Gastrocnemius medialis (tissue), 4 donors: Measurements from ENCODE around the gene KLHDC8B. TPM values are rescaled to one million over a fixed set of nuclear protein-coding genes. Genes with fewer than 3 reads are reported as not detected.

ENCODE experiments used
- ATAC-seq, 2 donors: fragments of 150-250 bp; one replicate each; pipeline ENCODE4 v1.9.1; 2016
- DNase-seq, 2 donors: peaks; one replicate each; pipeline ENCODE4 v3.0.0-alpha.2; 2019
- H3K27ac ChIP-seq, 4 donors: fragments of 200-600 bp; sonication (generic); 1 replicate in 1 of 4; 2 replicates in 3 of 4; pipeline ENCODE4 v1.5.1; 2016 to 2018; ENCODE audit warnings: mild to moderate bottlenecking in 2 of 4, moderate library complexity in 1 of 4
- H3K27me3 ChIP-seq, 3 donors: fragments of 200-600 bp; sonication (generic) in 2 of 3; 1 replicate in 1 of 3; 2 replicates in 2 of 3; pipeline versions ENCODE4 v1.5.1 to v1.6.0; 2016 to 2019; ENCODE audit warnings: mild to moderate bottlenecking in 1 of 3, moderate library complexity in 1 of 3
- H3K36me3 ChIP-seq, 2 donors: fragments of 200-600 bp; sonication (generic) in 1 of 2; one replicate each; pipeline ENCODE4 v1.5.1; 2017 to 2018
- H3K4me1 ChIP-seq, 2 donors: fragments of 200-600 bp; sonication (generic) in 1 of 2; one replicate each; pipeline ENCODE4 v1.5.1; 2016 to 2017; ENCODE audit warnings: mild to moderate bottlenecking in 2 of 2
- H3K4me3 ChIP-seq, 4 donors: fragments of 200-600 bp; sonication (generic) in 3 of 4; 1 replicate in 1 of 4; 2 replicates in 3 of 4; pipeline ENCODE4 v1.5.1; 2016 to 2019; ENCODE audit warnings: mild to moderate bottlenecking in 2 of 4
- H3K9me3 ChIP-seq, 3 donors: fragments of 200-600 bp; sonication (generic) in 2 of 3; 1 replicate in 1 of 3; 2 replicates in 2 of 3; pipeline ENCODE4 v1.5.1; 2016 to 2019
- POLR2A ChIP-seq, 2 donors: fragments of 450-650 bp; IDR thresholded peaks; one replicate each; pipeline ENCODE4 v1.6.1; 2017; ENCODE audit warnings: antibody characterized with exemption in 2 of 2, mild to moderate bottlenecking in 2 of 2, moderate library complexity in 2 of 2
- in situ Hi-C, 4 donors: fragments of 200-750 bp; cut with MboI; loops; one replicate each; pipeline versions ENCODE4 v1.15.0 to v1.8.0; 2017; ENCODE audit warnings: low sequenced_read_pairs in 4 of 4
- intact Hi-C: fragments of 100-400 bp; cut with DNase I; formaldehyde crosslinking; loops from one replicate; pipeline ENCODE4 v1.15.1; 2023; ENCODE audit warnings: low total_unique reads
- total RNA-seq, 4 donors: library from RNA; depleted of rRNA; stranded (reverse); fragments of >200 nt; gene quantifications; one replicate each; pipeline versions ENCODE4 v1.1.0 to v1.2.3, GENCODE V29; 2016
- TF ChIP-seq, protein P1 (sequence below), 5 experiments: fragments of 450-650 bp in 3 of 5; fragments of 200-600 bp in 2 of 5; sonication (generic) in 2 of 5; IDR thresholded peaks in 4 of 5; conservative IDR thresholded peaks in 1 of 5; 1 replicate in 4 of 5; 2 replicates in 1 of 5; pipeline ENCODE4 v1.5.1; 2016 to 2019; ENCODE audit warnings: antibody characterized with exemption in 5 of 5, mild to moderate bottlenecking in 3 of 5, moderate library complexity in 3 of 5

Gene KLHDC8B
- total RNA-seq, result 10 to 100 TPM; 15.8 to 35.8 (median 26.0) TPM

DNA sequence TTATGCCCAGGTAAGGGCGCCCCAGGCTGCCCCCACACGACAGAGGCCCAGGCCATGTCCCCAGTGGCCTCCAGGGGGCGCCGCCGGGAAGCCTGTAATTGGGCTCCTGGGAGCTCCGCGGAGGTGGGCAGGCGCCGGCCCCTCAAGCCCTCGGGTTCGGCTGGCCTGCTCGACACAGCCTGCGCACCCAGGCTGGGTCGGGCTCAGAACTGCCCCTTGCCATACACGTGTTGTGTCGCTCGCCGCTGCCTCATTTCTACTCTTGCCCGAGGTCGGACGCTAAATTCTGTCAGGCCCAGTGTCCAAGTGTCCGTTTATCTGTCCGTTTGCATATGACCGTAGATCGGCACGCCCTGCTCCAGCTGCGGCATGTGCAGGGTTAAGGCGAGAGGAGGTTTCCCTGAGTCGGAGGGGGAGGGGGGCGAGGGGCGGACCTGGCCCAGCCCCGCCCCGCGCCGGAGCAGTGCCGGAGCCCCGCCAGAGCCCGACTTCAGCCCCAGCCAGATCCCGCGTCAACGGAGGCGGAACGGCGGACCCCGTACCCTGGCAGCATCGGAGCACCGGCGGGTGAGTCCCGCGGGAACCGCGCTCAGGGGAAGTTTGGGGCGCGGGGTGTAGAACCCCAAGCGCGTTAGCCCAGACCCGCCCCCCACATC lies at the start of gene KLHDC8B:
Gene KLHDC8B (plus strand): TSS at position 480 of the 656 bp plus-strand sequence. CDS start 1,172 bp downstream, outside the sequence.
- peaks cover 40 to 41% of the 10 kb centered on the region in 2 donors for H3K4me1 ChIP-seq
- in situ Hi-C loops, result loop anchor here in 1 of 4 donors (10.0 kb wide), 1 partner anchor 104 kb away; the partner anchor contains the start of gene C3orf62
- intact Hi-C loops, result loop anchor here (1.0 to 2.0 kb wide), 5 partner anchors 38 to 278 kb away; partner anchors contain the start of genes LAMB2 and USP4

GRCh38 chr3:49122022-49122421 lies 49.4 kb upstream of the KLHDC8B start:
- H3K4me1 ChIP-seq, result peaks cover 16 to 17% of the 10 kb centered on the region in 2 donors
- intact Hi-C loops, result no loop called here
- no peaks in the 10 kb centered on the region for H3K9me3 ChIP-seq
- peak overlapping the region in 1 of 4 donors; percentile 99 for H3K27ac ChIP-seq
- DNase-seq (no peak), ATAC-seq (no peak)
- peaks cover 2 to 78% of the 10 kb centered on the region in 2 donors for H3K36me3 ChIP-seq
- no peaks in the 10 kb centered on the region for H3K27me3 ChIP-seq
- in situ Hi-C loops, result no loop called here
- H3K4me3 ChIP-seq, result no peak overlapping the region
- TF ChIP-seq, protein P1, sequence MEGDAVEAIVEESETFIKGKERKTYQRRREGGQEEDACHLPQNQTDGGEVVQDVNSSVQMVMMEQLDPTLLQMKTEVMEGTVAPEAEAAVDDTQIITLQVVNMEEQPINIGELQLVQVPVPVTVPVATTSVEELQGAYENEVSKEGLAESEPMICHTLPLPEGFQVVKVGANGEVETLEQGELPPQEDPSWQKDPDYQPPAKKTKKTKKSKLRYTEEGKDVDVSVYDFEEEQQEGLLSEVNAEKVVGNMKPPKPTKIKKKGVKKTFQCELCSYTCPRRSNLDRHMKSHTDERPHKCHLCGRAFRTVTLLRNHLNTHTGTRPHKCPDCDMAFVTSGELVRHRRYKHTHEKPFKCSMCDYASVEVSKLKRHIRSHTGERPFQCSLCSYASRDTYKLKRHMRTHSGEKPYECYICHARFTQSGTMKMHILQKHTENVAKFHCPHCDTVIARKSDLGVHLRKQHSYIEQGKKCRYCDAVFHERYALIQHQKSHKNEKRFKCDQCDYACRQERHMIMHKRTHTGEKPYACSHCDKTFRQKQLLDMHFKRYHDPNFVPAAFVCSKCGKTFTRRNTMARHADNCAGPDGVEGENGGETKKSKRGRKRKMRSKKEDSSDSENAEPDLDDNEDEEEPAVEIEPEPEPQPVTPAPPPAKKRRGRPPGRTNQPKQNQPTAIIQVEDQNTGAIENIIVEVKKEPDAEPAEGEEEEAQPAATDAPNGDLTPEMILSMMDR (IDR thresholded peaks at IDR 0.05 in 4 of 5, conservative IDR thresholded peaks at IDR 0.05 in 1 of 5), result no peak
- no peak for TF ChIP-seq POLR2A (IDR thresholded peaks at IDR 0.05)

More for the DNA sequence above, at the start of gene KLHDC8B:
- Histone ChIP-seq H3K4me3 (peak within 1 kb of the TSS; percentile 59 to 90 (median 82)), H3K36me3 (peaks cover 0 to 25% of the 10 kb centered on the region in 2 donors), H3K27me3 (no peaks in the 10 kb centered on the region), H3K9me3 (no peaks in the 10 kb centered on the region), H3K27ac (peak within 1 kb of the TSS; percentile 81 to 90 (median 88))
- peak; percentile 67 to 82 for DNase-seq
- ATAC-seq, result peak; percentile 80 to 83
- TF ChIP-seq POLR2A (IDR thresholded peaks at IDR 0.05), result peak; percentile 53 to 54
- TF ChIP-seq, protein P1 (IDR thresholded peaks at IDR 0.05 in 4 of 5, conservative IDR thresholded peaks at IDR 0.05 in 1 of 5), result peak; percentile 96 to 99 (median 97)

DNA sequence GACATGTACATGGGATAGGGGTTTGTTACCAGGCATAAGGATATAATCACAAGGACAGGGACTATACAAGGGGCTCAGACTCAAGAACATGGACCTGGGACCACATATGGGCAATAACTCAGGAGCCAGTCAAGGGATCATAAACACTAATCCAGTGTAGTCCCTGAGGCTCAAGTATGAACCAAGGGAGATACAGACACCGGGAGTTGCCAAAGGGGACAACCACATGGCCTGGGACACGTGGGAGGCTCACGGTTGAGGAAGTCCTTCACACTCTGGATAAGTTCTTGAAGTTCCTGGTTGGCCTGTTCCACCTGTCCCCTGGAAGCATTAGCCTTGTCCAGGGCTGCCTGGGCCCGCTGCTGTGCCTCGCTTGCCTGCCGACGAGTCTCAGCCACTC lies 48.9 kb upstream of the KLHDC8B start:
- ATAC-seq (no peak), DNase-seq (no peak)
- Histone ChIP-seq H3K27me3 (no peaks in the 10 kb centered on the region), H3K4me1 (peaks cover 16 to 17% of the 10 kb centered on the region in 2 donors), H3K4me3 (no peak overlapping the region), H3K27ac (no peak overlapping the region), H3K9me3 (no peaks in the 10 kb centered on the region), H3K36me3 (peaks cover 2 to 75% of the 10 kb centered on the region in 2 donors)
- in situ Hi-C loops, result no loop called here
- intact Hi-C loops, result no loop called here
- TF ChIP-seq POLR2A (IDR thresholded peaks at IDR 0.05), result no peak
- TF ChIP-seq, protein P1 (IDR thresholded peaks at IDR 0.05 in 4 of 5, conservative IDR thresholded peaks at IDR 0.05 in 1 of 5), result no peak

DNA sequence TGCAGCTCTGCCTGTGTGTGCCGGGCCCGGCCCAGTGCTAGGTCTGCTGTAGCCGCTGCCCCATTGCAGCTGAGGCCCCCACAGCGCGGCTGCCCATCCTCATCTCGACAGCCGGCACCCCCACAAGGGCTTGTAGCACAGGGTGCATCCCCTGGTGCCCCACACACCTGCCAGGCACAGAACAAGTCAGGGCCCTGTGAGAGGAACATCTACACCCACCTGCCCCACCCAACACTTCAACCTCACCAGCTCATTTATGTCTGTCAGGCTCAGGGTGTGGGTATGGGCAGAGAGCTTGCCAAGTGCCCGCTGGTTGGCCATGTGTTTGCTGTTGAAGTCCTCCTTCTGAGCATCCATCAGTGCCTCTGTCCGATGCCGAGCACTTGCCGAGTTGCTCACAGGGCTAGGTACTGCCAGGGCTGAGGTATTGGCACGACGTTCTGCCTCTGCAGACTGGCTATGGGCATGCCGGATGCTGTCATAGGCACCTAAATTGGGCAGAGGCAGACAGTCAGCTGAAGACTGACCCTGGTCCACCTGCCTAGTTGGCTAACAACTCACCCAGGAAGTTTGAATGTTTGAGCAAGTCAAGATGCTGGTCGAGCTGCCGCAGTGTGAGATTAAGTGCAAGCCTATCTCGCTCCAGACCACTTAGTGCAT lies 48.4 kb upstream of the KLHDC8B start:
- DNase-seq (no peak), ATAC-seq (no peak)
- H3K27ac ChIP-seq, result no peak overlapping the region
- intact Hi-C loops (no loop called here), in situ Hi-C loops (no loop called here)
- H3K9me3 ChIP-seq, result no peaks in the 10 kb centered on the region
- no peak overlapping the region for H3K4me3 ChIP-seq
- peaks cover 0 to 71% of the 10 kb centered on the region in 2 donors for H3K36me3 ChIP-seq
- peaks cover 16 to 17% of the 10 kb centered on the region in 2 donors for H3K4me1 ChIP-seq
- H3K27me3 ChIP-seq, result no peaks in the 10 kb centered on the region
- TF ChIP-seq, protein P1 (IDR thresholded peaks at IDR 0.05 in 4 of 5, conservative IDR thresholded peaks at IDR 0.05 in 1 of 5), result no peak
- no peak for TF ChIP-seq POLR2A (IDR thresholded peaks at IDR 0.05)
